ENCODE data around the gene DCAF8.

The DCAF8 gene

DNA sequence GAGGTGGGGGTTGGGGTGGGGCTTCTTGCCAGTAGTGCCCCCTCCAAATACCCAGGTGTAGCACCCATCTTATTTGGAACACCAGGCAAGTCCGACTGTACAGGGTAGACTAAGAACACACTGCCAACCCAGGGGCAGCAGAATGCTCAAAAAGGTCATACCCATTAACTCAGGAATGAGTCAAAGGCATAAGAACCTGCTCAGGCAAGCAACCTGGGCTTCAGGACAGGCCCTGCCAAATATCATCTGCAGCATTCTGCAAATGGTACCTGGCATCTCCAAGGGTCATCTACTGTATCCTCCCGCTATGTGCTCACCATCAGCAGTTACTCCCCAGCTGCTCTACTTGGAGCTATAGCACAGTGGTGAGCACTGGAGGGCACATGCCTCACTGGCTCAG is 37.7 kb downstream of the DCAF8 start:
- no peak for DNase-seq

GRCh38 chr1:160222546-160222945 is 39.8 kb downstream of the DCAF8 start:
- DNase-seq = no peak

DNA sequence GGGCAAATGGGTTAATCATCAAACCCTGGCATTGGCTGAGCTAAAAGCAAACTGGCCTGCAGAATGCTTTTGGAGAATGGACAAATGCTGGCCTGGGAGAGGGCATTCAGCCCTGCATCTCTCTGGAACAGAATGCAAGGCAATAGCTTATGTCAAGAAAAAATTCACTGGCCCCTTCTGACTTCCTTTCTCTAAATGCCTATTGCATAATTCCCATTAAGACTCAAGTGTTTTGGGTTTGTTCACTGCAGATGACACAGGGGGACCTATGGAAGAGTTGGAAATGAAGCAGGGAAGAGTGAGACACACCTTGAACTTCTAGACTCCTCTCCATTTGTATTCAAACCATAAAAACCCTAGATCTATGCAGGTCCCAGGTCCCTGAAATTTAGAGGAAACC is 41.3 kb downstream of the DCAF8 start:
- DNase-seq = no peak

DNA sequence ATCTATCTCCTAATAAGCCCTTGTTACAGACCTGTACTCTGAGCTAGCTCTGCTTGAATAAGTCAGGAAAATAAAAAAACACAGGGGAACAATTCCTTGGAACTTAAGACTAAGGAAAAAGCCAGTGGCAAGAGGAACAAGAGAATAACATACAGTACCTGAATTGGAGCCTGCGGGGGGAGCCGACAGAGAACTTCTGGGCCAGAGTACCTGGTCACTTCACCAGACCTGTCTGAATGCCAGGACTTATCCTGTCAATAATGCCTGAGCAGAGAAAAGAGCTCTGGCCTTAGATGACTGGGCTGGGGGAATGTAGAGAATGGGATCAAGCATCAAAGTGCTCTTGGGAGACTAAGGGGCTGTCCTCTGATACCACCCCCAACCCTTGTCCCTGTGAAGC is 42.0 kb downstream of the DCAF8 start:
- DNase-seq = no peak

- DNase-seq = no peak
Measured at GRCh38 chr1:160219062-160219929, 43.1 kb downstream of the DCAF8 start.

GRCh38 chr1:160217481-160218051 is 44.8 kb downstream of the DCAF8 start:
- DNase-seq = no peak

- no peak for DNase-seq
Measured at GRCh38 chr1:160216301-160216700, 46.0 kb downstream of the DCAF8 start.

GRCh38 chr1:160214481-160215140 is 47.7 kb downstream of the DCAF8 start:
- no peak for DNase-seq

GRCh38 chr1:160211046-160211790 is 51.1 kb downstream of the DCAF8 start:
- DNase-seq = no peak

- no peak for DNase-seq
Measured at GRCh38 chr1:160210561-160210960, 51.8 kb downstream of the DCAF8 start.

DNA sequence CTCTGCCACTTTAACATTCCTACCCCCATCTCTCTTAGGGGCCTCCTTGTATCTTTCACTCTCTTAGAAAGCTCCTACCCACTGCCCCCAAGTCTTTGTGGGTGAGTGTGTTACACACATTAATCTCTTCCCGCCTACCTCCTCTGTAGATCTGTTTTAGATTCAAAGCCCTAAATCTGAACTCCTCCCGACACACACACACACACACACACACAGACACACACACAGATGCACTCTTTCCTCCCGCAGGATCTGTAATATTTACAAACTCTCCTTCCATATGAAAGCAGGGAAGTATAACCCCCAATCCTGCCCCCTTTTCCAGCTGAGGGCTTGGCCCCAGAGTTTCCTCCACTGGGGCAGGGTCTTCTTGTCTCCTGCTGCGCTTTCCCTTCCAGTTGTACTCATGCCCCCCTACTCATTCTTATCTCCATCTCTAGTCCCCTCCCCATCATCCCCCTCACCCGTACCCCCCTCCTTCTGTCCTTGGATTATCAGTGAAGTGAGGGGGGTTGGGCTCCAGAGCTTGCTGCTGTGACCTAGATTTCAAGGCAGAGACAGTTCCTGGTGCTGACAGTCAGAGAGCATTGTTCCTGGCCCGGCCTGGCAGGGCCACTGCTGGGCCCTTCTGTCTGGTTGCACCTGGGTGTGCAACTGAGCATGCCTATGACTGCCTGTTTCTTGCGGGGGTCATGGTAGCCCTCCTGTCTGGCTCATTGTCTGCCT is 52.9 kb downstream of the DCAF8 start:
- no peak for DNase-seq

DNA sequence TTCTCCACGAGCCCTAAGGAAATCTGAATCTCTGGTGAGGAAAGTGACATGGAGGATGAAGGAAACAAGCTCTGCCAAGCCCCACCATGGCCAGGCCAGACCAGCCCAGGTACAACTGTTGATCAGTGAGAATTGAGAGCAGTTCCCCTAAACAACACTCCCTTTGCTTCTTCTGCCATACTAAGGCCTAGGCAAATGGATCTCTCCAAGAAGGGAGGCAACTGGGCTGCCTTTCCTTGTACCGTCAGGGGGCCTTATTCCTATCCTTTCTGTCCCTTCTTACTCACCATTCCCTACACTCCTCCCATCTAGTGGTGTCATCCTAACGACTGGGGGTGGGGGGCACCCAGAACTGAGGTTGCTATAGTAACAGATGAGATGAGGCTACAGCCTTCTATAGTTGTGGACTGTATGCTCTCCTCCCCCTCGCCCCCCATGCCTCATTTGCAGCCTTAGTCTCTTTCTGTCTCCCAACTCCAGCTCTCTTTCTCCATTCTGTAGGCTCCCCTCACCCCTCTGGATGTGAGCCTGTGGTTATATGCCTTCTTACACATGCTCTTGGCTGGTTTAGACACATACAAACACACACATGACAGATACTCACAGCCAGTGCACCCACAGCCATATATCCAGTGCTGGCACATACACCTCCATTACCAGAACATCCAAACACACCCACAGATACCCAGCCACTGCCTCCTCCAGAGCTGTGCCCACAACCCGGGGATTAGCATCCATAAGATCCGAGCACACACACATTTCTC is 53.6 kb downstream of the DCAF8 start:
- no peak for DNase-seq

DNA sequence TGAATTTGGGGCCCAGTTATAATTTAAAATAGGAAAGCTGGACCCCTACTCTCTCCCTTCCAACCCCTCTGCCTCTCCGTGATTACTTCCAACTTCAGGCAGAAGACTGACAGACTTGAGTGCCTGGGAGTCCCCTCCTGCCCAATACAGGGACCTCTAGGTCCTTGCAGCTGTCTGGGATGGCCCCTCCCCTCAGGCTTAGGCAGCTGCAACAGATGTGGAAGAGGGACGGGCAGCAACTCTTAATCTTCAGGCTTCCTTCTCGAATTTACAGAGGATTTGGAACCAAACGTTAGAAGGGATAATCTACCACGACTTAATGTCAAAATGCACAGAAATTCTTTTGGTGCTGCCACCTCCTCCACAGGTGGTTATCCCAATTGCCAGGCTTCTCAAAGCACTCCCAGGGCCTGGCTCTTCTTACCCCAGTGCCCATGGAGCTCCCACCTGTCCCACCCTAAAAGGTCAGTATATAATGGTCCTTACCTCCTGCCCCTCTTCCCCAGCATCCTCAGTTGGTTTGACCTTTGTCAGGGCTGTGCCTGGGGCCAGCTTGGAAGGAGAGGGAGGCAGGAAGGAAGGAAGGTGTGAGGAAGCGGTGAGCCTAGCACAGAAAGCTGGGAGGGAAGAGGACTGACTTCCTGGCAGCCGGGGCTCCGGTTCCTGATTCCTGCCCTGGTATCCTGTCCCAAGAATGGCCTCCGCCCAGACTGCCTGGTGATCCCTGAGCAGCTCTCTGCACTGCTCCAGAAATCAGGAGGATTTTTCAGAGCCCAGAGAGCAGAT is 54.4 kb downstream of the DCAF8 start:
- DNase-seq = no peak

DNA sequence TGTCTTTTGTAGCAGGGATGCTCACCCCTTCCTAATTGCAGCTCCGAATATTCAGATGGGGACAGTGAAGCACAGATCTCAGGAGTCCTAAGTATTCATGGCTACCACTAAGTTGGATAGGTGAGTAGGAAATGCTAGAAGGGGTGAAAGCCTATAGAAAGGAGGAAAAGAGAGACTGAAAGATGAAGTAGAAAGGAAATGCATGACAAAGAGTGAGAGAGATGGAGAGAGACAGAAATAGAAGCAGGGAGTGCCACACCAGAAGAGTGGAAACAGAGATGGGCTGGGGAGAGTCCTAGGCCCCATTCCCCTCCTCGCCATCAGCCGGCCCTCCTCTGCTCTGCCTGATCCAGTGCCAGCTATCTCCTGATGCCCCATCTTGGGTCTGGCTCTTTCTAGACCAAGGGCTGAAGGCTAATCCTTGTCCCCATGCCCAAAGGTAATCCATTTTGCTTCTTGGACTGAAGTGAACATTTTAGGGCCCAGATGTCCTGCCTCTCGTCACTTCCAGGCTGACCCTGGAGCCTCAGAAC is 55.2 kb downstream of the DCAF8 start:
- DNase-seq = no peak

DNA sequence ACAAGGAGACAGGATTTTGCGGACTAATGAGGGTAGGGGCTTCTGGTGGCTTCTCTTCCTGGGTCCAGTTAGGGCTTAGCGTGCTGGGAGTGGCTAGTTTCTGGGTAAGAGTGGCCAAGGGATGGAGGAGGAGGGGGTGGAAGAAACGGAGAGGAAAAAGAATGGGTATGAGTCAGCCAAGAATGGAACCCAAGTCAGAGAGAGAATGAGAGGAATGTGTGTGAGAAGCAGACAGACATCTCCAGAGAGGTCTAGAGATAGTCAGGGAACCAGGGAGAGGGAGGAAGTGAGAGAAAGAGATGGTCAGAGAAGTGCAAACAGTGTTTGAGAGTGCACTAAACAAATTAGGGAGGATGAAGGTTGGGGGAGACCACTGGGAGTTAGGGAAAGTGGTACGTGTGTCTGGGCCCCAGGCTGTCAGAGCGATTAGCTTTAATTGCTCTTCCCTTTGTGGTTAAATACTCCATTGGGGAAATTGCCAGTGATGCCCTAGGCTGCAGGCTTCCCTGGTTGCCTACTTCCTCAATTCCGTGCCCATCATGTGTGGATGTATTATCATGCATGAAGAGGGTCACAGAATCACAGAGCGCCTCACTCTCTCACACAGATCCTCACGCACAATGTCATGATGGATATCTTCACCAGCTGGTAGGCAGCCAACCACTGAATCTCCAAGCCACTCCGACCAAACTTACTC is 55.8 kb downstream of the DCAF8 start:
- DNase-seq = no peak

DNA sequence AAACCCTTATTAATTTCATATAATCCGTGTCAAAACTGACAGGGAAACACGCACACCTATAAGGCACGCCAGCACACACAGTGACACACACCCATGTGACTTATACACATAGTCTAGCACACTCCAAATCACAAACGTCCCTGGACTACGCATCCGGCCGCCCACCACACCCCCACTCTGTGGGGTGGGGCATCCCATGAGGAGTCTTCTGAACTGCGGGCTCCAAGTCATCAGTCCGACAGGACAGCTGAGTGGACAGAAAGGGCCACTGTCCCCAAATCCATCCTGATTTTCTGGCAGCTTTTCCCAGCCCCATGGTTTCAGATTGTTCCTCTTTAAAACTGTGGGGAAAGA is 56.3 kb downstream of the DCAF8 start:
- DNase-seq = no peak

DNA sequence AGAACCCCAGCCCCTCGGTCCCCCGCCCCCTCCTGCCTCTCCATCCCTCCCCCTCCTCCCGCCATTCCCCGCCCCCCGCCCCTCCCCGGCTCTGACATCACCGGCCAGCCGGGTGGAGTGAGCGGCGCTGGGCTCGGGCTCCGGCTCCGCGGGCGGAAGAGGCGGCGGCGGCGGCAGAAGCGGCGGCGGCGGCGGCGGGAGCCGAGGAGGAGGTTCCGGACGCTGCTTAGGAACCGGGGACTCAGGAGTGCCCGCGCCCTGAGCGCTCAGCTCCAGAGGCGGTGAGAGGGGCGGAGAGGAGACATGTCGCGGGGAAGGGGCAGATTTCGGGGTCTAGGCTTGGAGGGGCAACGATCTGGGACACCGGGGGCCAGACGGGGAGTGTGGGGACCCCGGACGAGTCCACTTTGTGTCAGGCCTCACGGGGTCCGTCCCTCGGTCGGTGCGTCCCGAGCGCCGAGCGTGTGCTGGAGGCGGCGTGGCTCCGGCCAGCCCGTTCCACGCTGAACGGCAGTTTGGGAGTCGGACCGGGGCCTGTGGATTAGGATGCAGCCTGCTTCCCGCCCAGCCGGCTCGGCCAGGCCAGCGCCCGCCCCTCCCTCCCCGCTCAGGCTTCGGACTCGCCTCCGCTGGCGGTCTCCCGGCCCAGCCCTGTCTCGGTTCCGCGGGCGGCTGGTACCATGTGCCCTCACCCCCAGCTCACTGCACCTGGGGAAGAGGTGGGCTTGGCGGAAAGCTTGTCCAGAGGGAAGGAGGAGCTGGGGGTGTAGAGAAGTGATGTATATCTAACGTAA is 56.9 kb downstream of the DCAF8 start, which contains the start of gene PEA15:
TSS of gene PEA15 (plus strand) at position 143 of the 794 bp plus-strand sequence. CDS start 6,161 bp downstream, outside the sequence.
- DNase-seq = no peak

DNA sequence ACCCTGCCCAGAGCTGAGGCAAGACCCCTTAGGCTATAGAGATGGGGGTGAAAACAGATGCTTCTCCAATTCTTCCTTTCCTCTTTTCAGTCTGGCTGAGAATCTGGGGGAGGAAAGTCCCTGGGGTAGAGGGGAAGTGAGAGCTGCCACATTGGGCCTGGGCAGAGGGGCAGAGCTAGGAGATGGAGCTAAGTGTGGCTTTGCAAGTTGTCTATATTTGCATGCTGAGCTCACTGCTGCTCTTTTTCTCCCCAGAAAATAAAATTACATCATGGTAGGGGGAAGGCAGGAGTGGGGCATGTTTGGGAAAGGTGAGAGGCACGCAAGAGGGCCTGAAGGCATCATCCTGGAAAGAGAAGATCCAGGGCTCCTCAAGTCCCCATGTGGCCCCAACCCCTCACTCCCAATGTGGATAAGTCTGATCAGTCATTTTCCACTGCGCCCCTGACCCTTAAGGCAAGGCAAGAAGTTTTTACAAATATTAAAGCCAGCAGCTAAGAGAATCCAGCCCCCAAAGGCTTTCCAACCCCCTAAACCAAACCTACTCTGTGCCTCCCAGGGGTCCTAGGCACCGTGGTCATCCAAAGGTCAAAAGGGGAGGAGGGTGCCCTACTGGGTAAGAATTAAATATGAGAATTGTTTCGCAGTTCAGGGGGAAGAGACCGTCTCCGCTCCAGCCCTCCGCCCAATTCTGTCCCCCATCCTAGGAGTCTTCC is 57.7 kb downstream of the DCAF8 start:
- DNase-seq = no peak

DNA sequence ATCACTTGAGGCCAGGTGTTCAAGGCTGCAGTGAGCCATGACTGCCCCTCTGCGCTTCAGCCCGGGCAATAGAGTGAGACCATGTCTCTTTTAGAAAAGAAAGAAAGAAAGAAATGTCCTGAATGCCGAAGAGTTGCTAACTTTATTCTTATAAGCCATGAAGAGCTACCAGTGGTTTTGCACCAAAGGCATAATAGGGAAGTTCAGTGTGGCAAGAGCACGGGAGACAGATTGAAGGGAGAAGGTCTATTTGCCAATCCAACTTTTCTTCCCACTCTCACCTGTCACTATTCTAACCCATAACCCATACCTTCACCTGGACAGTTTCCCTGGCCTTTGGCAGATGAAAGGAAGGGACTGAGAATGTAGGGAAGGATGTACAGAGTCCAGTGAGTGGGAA is 61.6 kb downstream of the DCAF8 start:
- DNase-seq = no peak
